GM21737 (cell line): Measurements from ENCODE around the gene RILPL2.
"Not testable (repeated sequence)": the region's sequence is repeated elsewhere in the genome, so short reads cannot be mapped to it uniquely, and the experiment has no call there.

Source experiments
- ATAC-seq: cut with Tn5 transposase; IDR thresholded peaks from one replicate; pipeline ENCODE4 v1.9.1; 2021; ENCODE audit warnings: mild to moderate bottlenecking, moderate library complexity; ENCODE audit not compliant: unreplicated experiment

The RILPL2 gene

GRCh38 chr12:123384994-123385376 is 51.5 kb downstream of the RILPL2 start:
- ATAC-seq, result no peak

- ATAC-seq, result no peak
Measured at GRCh38 chr12:123384318-123384993, 52.0 kb downstream of the RILPL2 start.

GRCh38 chr12:123382684-123383083 is 53.8 kb downstream of the RILPL2 start:
- ATAC-seq, result no peak

GRCh38 chr12:123379391-123379790 is 57.1 kb downstream of the RILPL2 start:
- no peak for ATAC-seq

GRCh38 chr12:123372415-123372814 is 64.1 kb downstream of the RILPL2 start:
- ATAC-seq, result not testable (repeated sequence)

GRCh38 chr12:123371667-123372368 is 64.7 kb downstream of the RILPL2 start:
- not testable (repeated sequence) for ATAC-seq

- no peak for ATAC-seq
Measured at GRCh38 chr12:123369229-123369628, 67.3 kb downstream of the RILPL2 start.

GRCh38 chr12:123368431-123368830 is 68.1 kb downstream of the RILPL2 start:
- not testable (repeated sequence) for ATAC-seq

- ATAC-seq, result no peak
Measured at GRCh38 chr12:123367511-123367910, 69.0 kb downstream of the RILPL2 start.
